ENCODE results near the gene SFMBT1.

DNA sequence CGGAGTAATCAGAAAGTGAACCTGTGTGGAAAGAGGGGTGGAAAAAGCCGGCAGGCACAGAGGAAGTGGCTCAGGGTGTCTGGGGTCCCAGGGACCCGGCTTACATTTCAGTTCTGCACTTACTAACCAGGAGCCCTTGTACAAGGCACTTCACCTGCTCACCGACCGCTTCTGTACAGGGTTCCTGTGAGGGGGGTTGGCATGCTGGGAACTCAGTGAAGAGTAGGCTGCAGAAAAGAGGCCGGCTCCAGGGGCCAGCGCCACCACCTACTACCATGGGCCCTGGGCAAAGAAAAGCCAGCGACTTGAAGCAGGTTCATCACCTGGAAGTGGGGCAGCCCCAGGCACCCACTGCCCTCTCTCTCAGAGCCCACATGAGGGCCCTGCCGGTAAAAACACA is 154.7 kb downstream of the SFMBT1 start:
- TF ChIP-seq CHD2 (IDR thresholded peaks at IDR 0.05; ENCODE audit: low read length, partially characterized antibody), result no peak
- no peak for TF ChIP-seq EP300 (IDR thresholded peaks at IDR 0.05; ENCODE audit: borderline replicate concordance in 1 of 2, low read depth in 1 of 2, low read length in 1 of 2)
- no peak for TF ChIP-seq RAD21 (IDR thresholded peaks at IDR 0.05; ENCODE audit: low read length)
- TF ChIP-seq, protein P1, sequence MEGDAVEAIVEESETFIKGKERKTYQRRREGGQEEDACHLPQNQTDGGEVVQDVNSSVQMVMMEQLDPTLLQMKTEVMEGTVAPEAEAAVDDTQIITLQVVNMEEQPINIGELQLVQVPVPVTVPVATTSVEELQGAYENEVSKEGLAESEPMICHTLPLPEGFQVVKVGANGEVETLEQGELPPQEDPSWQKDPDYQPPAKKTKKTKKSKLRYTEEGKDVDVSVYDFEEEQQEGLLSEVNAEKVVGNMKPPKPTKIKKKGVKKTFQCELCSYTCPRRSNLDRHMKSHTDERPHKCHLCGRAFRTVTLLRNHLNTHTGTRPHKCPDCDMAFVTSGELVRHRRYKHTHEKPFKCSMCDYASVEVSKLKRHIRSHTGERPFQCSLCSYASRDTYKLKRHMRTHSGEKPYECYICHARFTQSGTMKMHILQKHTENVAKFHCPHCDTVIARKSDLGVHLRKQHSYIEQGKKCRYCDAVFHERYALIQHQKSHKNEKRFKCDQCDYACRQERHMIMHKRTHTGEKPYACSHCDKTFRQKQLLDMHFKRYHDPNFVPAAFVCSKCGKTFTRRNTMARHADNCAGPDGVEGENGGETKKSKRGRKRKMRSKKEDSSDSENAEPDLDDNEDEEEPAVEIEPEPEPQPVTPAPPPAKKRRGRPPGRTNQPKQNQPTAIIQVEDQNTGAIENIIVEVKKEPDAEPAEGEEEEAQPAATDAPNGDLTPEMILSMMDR (IDR thresholded peaks at IDR 0.05), result no peak
- no peak for TF ChIP-seq RCOR1 (IDR thresholded peaks at IDR 0.05; ENCODE audit: low read length)
